H1 (cell line): ENCODE data around the gene CXCL14. TPM values are rescaled to one million over a fixed set of nuclear protein-coding genes. Genes with fewer than 3 reads are reported as not detected.

ENCODE experiments used
- CTCF ChIA-PET: fragments of 300-600 bp; sonication (Branson Sonifier 250); formaldehyde crosslinking; loops from one replicate; lab custom pipeline; 2021; ENCODE audit not compliant: partially characterized antibody; lab: Charles Lee
- POLR2A ChIA-PET: fragments of 300-600 bp; sonication (Branson Sonifier 250); formaldehyde crosslinking; loops from one replicate; lab custom pipeline; 2021; ENCODE audit warnings: inconsistent platforms; ENCODE audit not compliant: partially characterized antibody; lab: Charles Lee
- DNase-seq, 2 experiments: peaks; one replicate each; pipeline versions ENCODE4 v3.0.0 to v3.0.0-alpha.2; 2010 to 2022; ENCODE audit warnings: low spot score in 2 of 2, low read depth in 1 of 2, mixed read lengths in 1 of 2
- FAIRE-seq: peaks from 2 replicates; lab custom pipeline; 2011; peaks lifted over from hg19 to GRCh38; lab: Jason Lieb, UNC
- H2AFZ ChIP-seq: 2 replicates; pipeline ENCODE4 v1.8.1; 2012; ENCODE audit warnings: low read length, inconsistent platforms
- H2AK5ac ChIP-seq: 2 replicates; pipeline ENCODE4 v1.6.1; 2013; ENCODE audit warnings: low read depth, low read length
- H2BK120ac ChIP-seq: replicated peaks from 2 replicates; pipeline ENCODE3; 2013; ENCODE audit warnings: low read depth, low read length, inconsistent platforms
- H2BK12ac ChIP-seq: 2 replicates; pipeline ENCODE4 v1.6.1; 2013; ENCODE audit warnings: low read depth, low read length
- H2BK15ac ChIP-seq: 2 replicates; pipeline ENCODE4 v1.6.1; 2013; ENCODE audit warnings: low read length
- H2BK20ac ChIP-seq: 2 replicates; pipeline ENCODE4 v1.6.1; 2013; ENCODE audit warnings: low read length
- H2BK5ac ChIP-seq: 2 replicates; pipeline ENCODE4 v1.6.1; 2013; ENCODE audit warnings: low read depth, low read length
- H3K14ac ChIP-seq: 2 replicates; pipeline ENCODE4 v1.6.1; 2013; ENCODE audit warnings: inconsistent platforms; ENCODE audit not compliant: insufficient read length
- H3K18ac ChIP-seq: 2 replicates; pipeline ENCODE4 v1.6.1; 2013; ENCODE audit warnings: low read length; ENCODE audit errors: extremely low read depth
- H3K23ac ChIP-seq: 2 replicates; pipeline ENCODE4 v1.6.1; 2013; ENCODE audit warnings: inconsistent platforms; ENCODE audit not compliant: insufficient read length
- H3K23me2 ChIP-seq: 2 replicates; pipeline ENCODE4 v1.6.1; 2013; ENCODE audit warnings: low read depth, low read length
- H3K27ac ChIP-seq: 2 replicates; pipeline ENCODE4 v1.6.1; 2011; ENCODE audit warnings: low read depth, low read length, inconsistent platforms
- H3K27me3 ChIP-seq, 4 experiments: replicated peaks in 1 of 4; 1 replicate in 1 of 4; 2 replicates in 3 of 4; pipeline versions ENCODE4 v1.6.1 to v1.8.1; 2011 to 2013; ENCODE audit warnings: low read length in 3 of 4, mild to moderate bottlenecking in 3 of 4, inconsistent platforms in 2 of 4, mixed read lengths in 2 of 4, moderate library complexity in 1 of 4; ENCODE audit not compliant: control insufficient read depth in 3 of 4, insufficient read depth in 3 of 4; ENCODE audit errors: extremely low read depth in 1 of 4
- H3K36me3 ChIP-seq, 4 experiments: 2 replicates each; pipeline versions ENCODE4 v1.6.1 to v1.8.1; 2011 to 2013; ENCODE audit warnings: mild to moderate bottlenecking in 4 of 4, low read length in 3 of 4, moderate library complexity in 2 of 4, control low read depth in 1 of 4, inconsistent platforms in 1 of 4; ENCODE audit not compliant: insufficient read depth in 4 of 4, control insufficient read depth in 2 of 4
- H3K4ac ChIP-seq: replicated peaks from 2 replicates; pipeline ENCODE3; 2013; ENCODE audit warnings: low read length, low read depth, mixed read lengths, inconsistent platforms; ENCODE audit not compliant: insufficient read length
- H3K4me1 ChIP-seq, 4 experiments: replicated peaks in 1 of 4; 1 replicate in 1 of 4; 2 replicates in 3 of 4; pipeline versions ENCODE4 v1.6.1 to v1.8.1; 2011 to 2013; ENCODE audit warnings: low read length in 3 of 4, inconsistent platforms in 2 of 4, mixed read lengths in 1 of 4; ENCODE audit not compliant: insufficient read depth in 4 of 4, control insufficient read depth in 3 of 4
- H3K4me2 ChIP-seq, 2 experiments: 2 replicates each; pipeline versions ENCODE4 v1.6.1 to v1.8.1; 2011 to 2013; ENCODE audit warnings: low read depth in 2 of 2, low read length in 2 of 2, control low read depth in 1 of 2, inconsistent platforms in 1 of 2, mild to moderate bottlenecking in 1 of 2; ENCODE audit not compliant: insufficient read depth in 1 of 2
- H3K4me3 ChIP-seq, 4 experiments: fragments of 200-600, 300-600 bp in 1 of 4; sonication (generic), shearing (Covaris generic), sonication (Bioruptor Twin) in 1 of 4; 2 replicates each; pipeline versions ENCODE4 v1.5.1 to v1.8.1; 2011 to 2016; ENCODE audit warnings: low read length in 4 of 4, low read depth in 3 of 4, control low read depth in 2 of 4, inconsistent platforms in 2 of 4, mild to moderate bottlenecking in 2 of 4, mixed read lengths in 1 of 4, moderate library complexity in 1 of 4; ENCODE audit not compliant: insufficient read depth in 2 of 4; ENCODE audit errors: extremely low read depth in 1 of 4
- H3K56ac ChIP-seq: replicated peaks from 2 replicates; pipeline ENCODE3; 2013; ENCODE audit warnings: low read depth, mild to moderate bottlenecking, mixed read lengths, low read length, inconsistent platforms; ENCODE audit not compliant: insufficient read length
- H3K79me1 ChIP-seq: 2 replicates; pipeline ENCODE4 v1.6.1; 2013; ENCODE audit warnings: low read depth, low read length, control low read depth
- H3K79me2 ChIP-seq, 2 experiments: 2 replicates each; pipeline versions ENCODE4 v1.6.1 to v1.8.1; 2012 to 2013; ENCODE audit warnings: low read length in 2 of 2, mild to moderate bottlenecking in 2 of 2, inconsistent platforms in 1 of 2; ENCODE audit not compliant: insufficient read depth in 2 of 2, control insufficient read depth in 1 of 2
- H3K9ac ChIP-seq, 4 experiments: replicated peaks in 1 of 4; 1 replicate in 1 of 4; 2 replicates in 3 of 4; pipeline versions ENCODE4 v1.6.1 to v1.8.1; 2011 to 2013; ENCODE audit warnings: low read depth in 3 of 4, low read length in 3 of 4, control low read depth in 2 of 4, mild to moderate bottlenecking in 2 of 4, moderate library complexity in 2 of 4, inconsistent platforms in 1 of 4; ENCODE audit errors: extremely low read depth in 1 of 4
- H3K9me3 ChIP-seq, 2 experiments: 2 replicates each; pipeline versions ENCODE4 v1.6.1 to v1.8.1; 2012 to 2013; ENCODE audit warnings: mild to moderate bottlenecking in 2 of 2, moderate library complexity in 2 of 2, control low read depth in 1 of 2, inconsistent platforms in 1 of 2, low read depth in 1 of 2, low read length in 1 of 2, mixed read lengths in 1 of 2; ENCODE audit not compliant: insufficient read depth in 2 of 2
- H4K20me1 ChIP-seq, 2 experiments: replicated peaks in 1 of 2; 2 replicates each; pipeline versions ENCODE3 to v1.8.1; 2011 to 2013; ENCODE audit warnings: inconsistent platforms in 2 of 2, low read length in 2 of 2, mild to moderate bottlenecking in 1 of 2; ENCODE audit not compliant: insufficient read depth in 2 of 2, control insufficient read depth in 1 of 2
- H4K5ac ChIP-seq: 2 replicates; pipeline ENCODE4 v1.6.1; 2013; ENCODE audit warnings: low read length, low read depth, mixed read lengths, inconsistent platforms; ENCODE audit not compliant: insufficient read length
- H4K8ac ChIP-seq: 2 replicates; pipeline ENCODE4 v1.8.0; 2013; ENCODE audit warnings: mild to moderate bottlenecking, moderate library complexity, low read length, inconsistent platforms; ENCODE audit not compliant: insufficient read depth; ENCODE audit errors: extremely low read depth
- H4K91ac ChIP-seq: replicated peaks from 2 replicates; pipeline ENCODE3; 2013; ENCODE audit warnings: low read length, mixed read lengths, inconsistent platforms; ENCODE audit not compliant: insufficient read length
- CBX8 ChIP-seq: fragments of 300-800, 300-1000 bp; sonication (generic); IDR thresholded peaks from 2 replicates; pipeline ENCODE4 v1.7.1; 2016; ENCODE audit warnings: low read depth, low read length, borderline replicate concordance
- CHD2 ChIP-seq: IDR thresholded peaks from 2 replicates; pipeline ENCODE4 v1.6.1; 2012; ENCODE audit warnings: low read length, improper control_type of control experiment
- CTCF ChIP-seq, 3 experiments: IDR thresholded peaks; 1 replicate in 2 of 3; 2 replicates in 1 of 3; pipeline versions ENCODE4 v1.5.1 to v1.6.1; 2011; ENCODE audit warnings: low read length in 3 of 3, mild to moderate bottlenecking in 3 of 3, inconsistent platforms in 2 of 3, low read depth in 1 of 3, moderate library complexity in 1 of 3; ENCODE audit not compliant: insufficient read depth in 1 of 3; ENCODE audit errors: control extremely low read depth in 1 of 3
- POLR2A ChIP-seq, 2 experiments: IDR thresholded peaks; 1 replicate in 1 of 2; 2 replicates in 1 of 2; pipeline ENCODE4 v1.6.1; 2011; ENCODE audit warnings: low read depth in 2 of 2, low read length in 2 of 2, mild to moderate bottlenecking in 2 of 2; ENCODE audit errors: control extremely low read depth in 1 of 2
- RNF2 ChIP-seq: fragments of 200-900, 300-1000 bp; sonication (generic); IDR thresholded peaks from 2 replicates; pipeline ENCODE4 v1.7.1; 2016; ENCODE audit warnings: borderline replicate concordance, low read depth, mild to moderate bottlenecking, antibody characterized with exemption, low read length; ENCODE audit not compliant: poor library complexity, severe bottlenecking; ENCODE audit errors: missing control alignments
- SAP30 ChIP-seq: fragments of 300-600 bp; sonication (generic); IDR thresholded peaks from 2 replicates; pipeline ENCODE4 v1.7.1; 2012; ENCODE audit warnings: low read length, moderate library complexity, mild to moderate bottlenecking, inconsistent platforms; ENCODE audit not compliant: insufficient read depth, insufficient replicate concordance
- SIRT6 ChIP-seq: IDR thresholded peaks from one replicate; pipeline ENCODE4 v1.7.1; 2012; ENCODE audit warnings: low read length, inconsistent platforms
- ZNF274 ChIP-seq: IDR thresholded peaks from 2 replicates; pipeline ENCODE4 v1.7.0; 2012; ENCODE audit warnings: low read length, borderline replicate concordance; ENCODE audit errors: extremely low read depth
- WGBS, 2 experiments: shearing (Covaris generic) in 1 of 2; methylation state at CpG; one replicate each; pipeline versions ENCODE4 v1.1.6 to v1.1.7; 2013 to 2015; ENCODE audit warnings: low lambda C conversion rate in 2 of 2, mixed read lengths in 2 of 2, inconsistent platforms in 1 of 2, low coverage in 1 of 2, missing lambda C conversion rate in 1 of 2; ENCODE audit not compliant: insufficient replicate concordance in 2 of 2, insufficient coverage in 1 of 2, insufficient read length in 1 of 2; ENCODE audit errors: extremely low coverage in 1 of 2, missing lambda C conversion rate in 1 of 2; 5-methylcytosine and 5-hydroxymethylcytosine counted together
- polyA plus RNA-seq, 7 experiments: library from polyadenylated mRNA; depleted of rRNA in 3 of 7; stranded (reverse) in 5 of 7; unstranded in 2 of 7; fragments of >200 nt in 5 of 7; fragments of 200-250 nt in 2 of 7; gene quantifications; 1 replicate in 5 of 7; 2 replicates in 1 of 7; 4 replicates in 1 of 7; pipeline versions ENCODE4 v1.2.1 to v1.2.3, GENCODE V29; 2011 to 2013; ENCODE audit warnings: missing spikeins in 2 of 7, mixed read lengths in 2 of 7
- total RNA-seq: library from RNA; stranded (reverse); fragmentation: NEBNext Ultra II Directional; extraction: Animal tissue kit (Norgen Biotek cat#: 25700); gene quantifications from 2 replicates; pipeline ENCODE4 v1.2.1, GENCODE V29; 2021

CXCL14 gene
- total and polyA plus RNA-seq, 2 of the 8 experiments (the other 6 are each of a cell fraction or from before 2014, with no cell fraction given), result 1.5 to 1.8 TPM

- no peak overlapping the region for H3K23ac ChIP-seq
- H2AFZ ChIP-seq, result no peak overlapping the region
- no peak overlapping the region for H3K14ac ChIP-seq
- H4K91ac ChIP-seq, result no peak overlapping the region
- H3K79me2 ChIP-seq, result no peaks in the 10 kb centered on the region
- H4K20me1 ChIP-seq, result no peaks in the 10 kb centered on the region
- H3K23me2 ChIP-seq, result no peaks in the 10 kb centered on the region
- H4K8ac ChIP-seq, result no peak overlapping the region
- no peak overlapping the region for H2BK12ac ChIP-seq
- FAIRE-seq (no peak), DNase-seq (no peak)
- no peaks in the 10 kb centered on the region for H3K36me3 ChIP-seq
- no peak overlapping the region for H2BK20ac ChIP-seq
- POLR2A ChIA-PET, result no interaction called here
- H3K56ac ChIP-seq, result no peak overlapping the region
- 47% methylated on average over 3 of the region's 3 CpGs; no CpG with 5 or more reads in 1 of the 2 experiments for WGBS, 2 experiments
- H2BK15ac ChIP-seq, result no peak overlapping the region
- peaks cover 0 to 3% (median under 1%) of the 10 kb centered on the region in 4 experiments; a peak in 2 of 7 replicates for H3K27me3 ChIP-seq
- no peak for TF ChIP-seq CTCF (IDR thresholded peaks at IDR 0.05; ENCODE audit: control extremely low read depth in 1 of 3, insufficient read depth in 1 of 3, low read depth in 1 of 3, low read length in 3 of 3)
- no peak for TF ChIP-seq CBX8
- TF ChIP-seq POLR2A (IDR thresholded peaks at IDR 0.05; ENCODE audit: control extremely low read depth in 1 of 2, low read depth in 2 of 2, low read length in 2 of 2), result no peak
- TF ChIP-seq CHD2, result no peak
- TF ChIP-seq RNF2, result no peak
- no peak for TF ChIP-seq SIRT6
- TF ChIP-seq SAP30, result no peak
- TF ChIP-seq ZNF274, result no peak
- H3K4me3 ChIP-seq, result no peak overlapping the region
- CTCF ChIA-PET, result interaction anchor here (0.8 to 20.6 kb wide), 18 partner anchors 6 to 534 kb away, joined by 3 to 547 read pairs (median 5); partner anchors contain the start of genes CXCL14 and SLC25A48
- H2AK5ac ChIP-seq, result no peak overlapping the region
- H3K9ac ChIP-seq, result no peak overlapping the region
- H4K5ac ChIP-seq, result no peak overlapping the region
- H3K4ac ChIP-seq, result no peak overlapping the region
- H2BK5ac ChIP-seq, result no peak overlapping the region
- H3K4me2 ChIP-seq, result no peak overlapping the region
- peaks cover 0 to 7% (median 3%) of the 10 kb centered on the region in 4 experiments; a peak in 5 of 7 replicates for H3K4me1 ChIP-seq
- H3K79me1 ChIP-seq, result no peaks in the 10 kb centered on the region
- H3K27ac ChIP-seq, result no peak overlapping the region
- H3K18ac ChIP-seq, result no peak overlapping the region
- no peak overlapping the region for H2BK120ac ChIP-seq
- H3K9me3 ChIP-seq, result no peaks in the 10 kb centered on the region
Observed at GRCh38 chr5:135570453-135570764, 8.4 kb downstream of the CXCL14 start.
